GM18526 (cell line): Measurements from ENCODE around the gene PLXNB1.

Source experiments
- POLR2A ChIP-seq: IDR thresholded peaks from 3 replicates; pipeline ENCODE4 v1.6.1; 2011; ENCODE audit not compliant: insufficient read length; ENCODE audit errors: extremely low read depth

Gene PLXNB1

GRCh38 chr3:48388966-48389365, 40.9 kb downstream of the PLXNB1 start:
- TF ChIP-seq POLR2A = no peak

DNA sequence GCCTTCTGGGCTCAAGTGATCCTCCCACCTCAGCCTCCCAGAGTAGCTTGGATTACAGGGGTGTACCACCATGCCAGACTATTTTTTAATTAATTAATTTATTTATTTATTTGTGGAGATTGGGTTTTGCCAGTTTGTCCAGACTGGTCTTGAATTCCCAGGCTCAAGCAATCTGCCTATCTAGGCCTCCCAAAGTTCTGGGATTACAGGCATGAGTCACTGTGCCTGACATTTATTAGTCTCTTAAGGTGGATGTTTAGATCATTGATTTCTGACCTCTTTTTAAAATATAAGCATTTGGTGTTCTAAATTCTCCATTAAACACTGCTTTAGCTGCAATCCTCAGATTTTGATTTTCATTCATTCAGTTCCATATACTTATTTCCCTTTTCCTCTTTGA, 42.3 kb downstream of the PLXNB1 start:
- TF ChIP-seq POLR2A = no peak

GRCh38 chr3:48372862-48373435, 56.9 kb downstream of the PLXNB1 start:
- no peak for TF ChIP-seq POLR2A

DNA sequence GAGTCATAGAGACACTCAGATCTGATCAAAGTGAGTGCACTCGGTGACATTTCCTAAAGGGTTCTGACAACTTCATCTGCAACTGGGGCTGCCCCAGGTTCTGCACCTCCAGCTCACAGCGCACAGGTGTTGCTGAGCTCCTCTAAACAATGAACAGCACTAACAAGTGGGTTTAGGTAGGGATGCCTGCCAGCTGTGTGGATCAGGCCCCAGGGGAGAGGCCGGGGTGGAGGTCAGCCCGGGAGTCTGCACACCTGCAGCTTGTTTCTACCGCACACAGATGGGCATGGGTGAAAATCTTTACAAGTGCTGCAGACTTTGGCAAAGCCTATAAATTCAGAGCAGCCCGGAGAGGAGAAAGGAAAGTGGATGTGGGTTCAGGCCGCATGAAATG, 57.5 kb downstream of the PLXNB1 start:
- TF ChIP-seq POLR2A = no peak

- no peak for TF ChIP-seq POLR2A
These were observed 58.1 kb downstream of the PLXNB1 start, which contains the start of gene FBXW12 for GRCh38 chr3:48371651-48372376. Gene FBXW12 (plus strand): TSS chr3:48372219. CDS start chr3:48372768, 549 bp downstream.

DNA sequence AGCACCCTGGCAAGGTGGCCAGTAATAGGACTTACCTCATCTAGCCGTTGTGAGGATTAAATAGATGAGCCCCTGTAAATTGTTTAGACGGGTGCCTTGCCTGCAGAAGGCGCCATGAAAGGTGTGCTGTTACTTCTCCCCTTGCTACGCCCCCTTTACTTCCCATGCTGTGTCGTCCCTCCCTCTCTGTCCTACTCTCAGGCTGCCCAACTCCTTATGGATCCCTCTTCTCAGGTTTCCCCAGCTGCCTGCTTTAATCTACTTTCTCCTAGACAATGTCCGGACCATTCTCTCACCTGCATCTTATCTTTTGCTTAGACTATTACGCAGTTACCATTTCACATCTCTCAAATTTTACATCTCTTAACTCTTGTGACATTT, 59.6 kb downstream of the PLXNB1 start:
- TF ChIP-seq POLR2A = no peak

DNA sequence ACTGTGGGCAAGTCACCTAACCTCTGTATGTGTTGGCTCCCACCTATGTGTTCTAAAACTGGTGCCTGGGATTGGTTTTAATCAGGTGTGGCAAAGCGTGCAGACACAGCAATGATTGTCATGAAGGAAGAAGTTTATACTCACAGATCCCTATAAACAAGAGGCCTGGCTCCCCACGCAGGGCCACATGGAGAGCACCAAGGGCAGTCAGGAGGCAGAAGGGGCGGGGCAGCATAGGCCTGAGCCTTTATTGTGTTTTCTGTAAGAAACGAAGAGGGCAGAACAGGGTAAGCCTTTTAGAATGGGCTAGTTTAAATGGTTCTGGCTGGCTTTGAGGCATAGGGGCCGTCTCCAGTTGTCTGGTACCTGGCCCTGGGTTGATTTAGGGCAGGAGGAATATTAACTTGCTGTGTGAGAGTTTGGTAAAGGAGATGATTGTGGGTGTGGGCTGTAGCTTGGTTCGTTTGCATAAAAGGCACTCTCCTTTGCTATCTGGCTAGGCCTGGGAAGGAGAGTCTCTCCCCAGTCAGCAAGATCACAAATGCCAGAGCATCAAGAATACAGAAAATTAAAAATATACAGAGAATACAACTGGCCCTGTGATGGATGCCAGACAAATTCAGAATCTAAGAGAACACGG, 60.1 kb downstream of the PLXNB1 start:
- no peak for TF ChIP-seq POLR2A

DNA sequence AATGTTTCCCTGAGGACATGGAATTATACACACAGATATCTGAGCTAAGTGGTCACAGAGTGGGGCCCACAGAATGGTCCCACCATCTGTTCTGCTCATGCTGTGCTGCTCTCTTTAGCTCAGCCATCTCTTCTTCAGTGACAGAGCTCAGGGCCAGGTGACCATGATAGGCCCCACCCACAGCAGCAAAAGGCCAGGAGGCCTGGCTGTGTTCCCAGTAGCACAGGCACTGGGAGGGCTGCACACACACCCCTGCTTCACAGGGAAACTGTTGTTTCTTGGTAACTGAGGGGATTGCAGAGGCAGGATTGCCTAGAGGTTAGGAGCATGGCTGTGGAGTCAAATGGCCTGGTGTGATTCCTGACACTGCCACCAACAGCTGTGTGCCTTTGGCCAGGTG, 62.7 kb downstream of the PLXNB1 start:
- TF ChIP-seq POLR2A = no peak

DNA sequence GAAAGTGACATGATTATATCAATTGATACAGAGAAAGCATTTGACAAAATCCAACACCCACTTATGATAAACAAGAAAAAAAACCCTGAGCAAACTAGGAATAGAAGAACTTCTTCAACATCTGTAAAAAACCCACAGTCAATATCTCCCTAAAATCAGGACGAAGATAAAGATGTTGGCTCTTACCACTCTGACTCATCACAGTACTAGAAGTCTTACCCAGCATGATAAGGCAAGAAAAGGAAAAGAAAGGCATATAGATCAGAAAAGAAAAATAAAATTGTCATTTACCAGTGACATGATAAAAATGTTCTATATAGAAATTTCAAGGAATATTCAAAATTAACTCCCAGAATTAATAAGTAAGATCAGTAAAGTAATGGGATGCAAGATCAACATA, 65.0 kb downstream of the PLXNB1 start:
- TF ChIP-seq POLR2A = no peak

- no peak for TF ChIP-seq POLR2A
These were observed 68.0 kb downstream of the PLXNB1 start for GRCh38 chr3:48361928-48362327.

DNA sequence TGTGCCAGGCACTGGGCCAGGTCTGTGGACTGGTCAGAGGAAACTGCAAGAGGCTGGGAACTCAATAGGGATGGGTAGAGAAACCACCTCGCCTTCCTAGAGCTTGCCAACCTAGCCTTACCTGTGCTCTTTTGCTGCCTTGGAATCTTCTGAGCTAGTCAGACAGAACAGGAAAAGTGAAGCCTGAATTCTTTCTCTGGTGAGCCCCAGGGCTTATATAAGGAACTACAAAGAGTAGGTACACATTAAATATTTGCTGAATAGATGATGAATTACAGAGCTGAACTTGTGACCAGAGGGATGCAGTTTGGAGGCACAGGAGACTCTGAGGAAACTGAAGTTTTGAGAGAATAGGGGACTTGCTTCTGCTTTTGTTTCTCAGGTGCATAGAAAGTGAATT, 73.5 kb downstream of the PLXNB1 start:
- no peak for TF ChIP-seq POLR2A

DNA sequence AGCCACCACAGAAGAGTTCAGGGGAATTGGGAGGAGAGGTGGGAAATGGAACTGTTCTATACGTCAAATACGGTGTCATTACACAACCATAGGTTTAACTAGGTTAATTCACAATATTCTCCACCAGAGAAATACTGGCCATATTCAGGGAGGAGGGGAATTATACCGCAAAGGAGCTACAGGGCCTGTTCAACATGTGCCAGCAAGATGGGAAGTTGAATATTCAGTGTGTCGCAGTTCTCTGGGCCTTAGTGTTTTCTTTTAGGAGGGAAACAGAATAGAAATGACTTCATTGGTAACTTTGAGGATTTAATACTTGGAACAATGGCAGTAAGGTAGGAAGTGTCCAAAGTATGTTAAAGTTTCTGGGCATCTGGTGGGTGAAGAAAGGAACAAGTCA, 75.9 kb downstream of the PLXNB1 start:
- TF ChIP-seq POLR2A = no peak
